HCT116 (cell line): ENCODE results near the gene CACNB1. TPM values are rescaled to one million over a fixed set of nuclear protein-coding genes. Genes with fewer than 3 reads are reported as not detected.

Experiments used
- ATAC-seq: fragments of 200-7000 bp; cut with Tn5 transposase; 2 replicates; pipeline ENCODE4 v1.9.1; 2020; ENCODE audit warnings: mild to moderate bottlenecking, moderate library complexity
- BruUV-seq: library from RNA; stranded (reverse); fragments of 400-500 nt; replicated peaks from 2 replicates; lab custom pipeline; 2021; lab: Mats Ljungman, UMichigan
- CTCF ChIA-PET: fragments of 300-600 bp; sonication (Branson Sonifier 250); formaldehyde crosslinking; loops from one replicate; lab custom pipeline; 2021; ENCODE audit warnings: antibody characterized with exemption; lab: Charles Lee
- POLR2A ChIA-PET: fragments of 300-600, 350-600 bp; sonication (Branson Sonifier 250); formaldehyde crosslinking; loops from one replicate; lab custom pipeline; 2021; ENCODE audit warnings: antibody characterized with exemption; lab: Charles Lee
- RAD21 ChIA-PET, 2 experiments: fragments of 300-600 bp; sonication (Branson Sonifier 250); formaldehyde crosslinking; loops; one replicate each; lab custom pipeline; 2023; ENCODE audit warnings: low total read pairs in 2 of 2; ENCODE audit not compliant: uncharacterized antibody in 2 of 2, unreplicated experiment in 2 of 2, low non-redundant PET in 1 of 2; lab: Charles Lee
- DNase-seq: peaks from one replicate; pipeline ENCODE4 v3.0.0-alpha.2; 2010; ENCODE audit warnings: low read depth, low spot score
- H2AFZ ChIP-seq: fragments of 200-600 bp; shearing (Covaris generic), sonication (generic); 2 replicates; pipeline ENCODE4 v1.6.1; 2017; ENCODE audit warnings: low read depth, mixed run types, mixed read lengths, antibody characterized with exemption, low read length; ENCODE audit not compliant: poor library complexity, severe bottlenecking
- H3K27ac ChIP-seq: 2 replicates; pipeline ENCODE4 v1.5.1; 2012; ENCODE audit warnings: low read depth, low read length
- H3K27me3 ChIP-seq: fragments of 200-600 bp; sonication (generic); 2 replicates; pipeline ENCODE4 v1.6.1; 2016; ENCODE audit warnings: mixed run types, low read length, mixed read lengths; ENCODE audit not compliant: insufficient read depth
- H3K36me3 ChIP-seq, 2 experiments: fragments of 200-500 bp in 1 of 2; fragments of 200-600 bp in 1 of 2; sonication (Bioruptor generic) in 1 of 2; sonication (generic) in 1 of 2; 2 replicates each; pipeline versions ENCODE4 v1.5.1 to v1.6.1; 2014 to 2016; ENCODE audit warnings: low read length in 2 of 2, inconsistent platforms in 1 of 2, mixed read lengths in 1 of 2, mixed run types in 1 of 2; ENCODE audit not compliant: insufficient read depth in 2 of 2, control insufficient read depth in 1 of 2
- H3K4me1 ChIP-seq, 2 experiments: fragments of 200-600 bp in 1 of 2; sonication (generic) in 1 of 2; 2 replicates each; pipeline versions ENCODE4 v1.5.1 to v1.6.1; 2012 to 2017; ENCODE audit warnings: low read length in 2 of 2, inconsistent platforms in 1 of 2, mild to moderate bottlenecking in 1 of 2, mixed read lengths in 1 of 2, mixed run types in 1 of 2, moderate library complexity in 1 of 2; ENCODE audit not compliant: insufficient read depth in 2 of 2, control insufficient read depth in 1 of 2
- H3K4me2 ChIP-seq: fragments of 200-600 bp; sonication (generic); 2 replicates; pipeline ENCODE4 v1.6.1; 2017; ENCODE audit warnings: mixed run types, low read length, mixed read lengths
- H3K4me3 ChIP-seq, 2 experiments: fragments of 200-600 bp in 1 of 2; sonication (generic) in 1 of 2; replicated peaks in 1 of 2; 2 replicates each; pipeline ENCODE4 v1.5.1; 2011 to 2016; ENCODE audit warnings: low read length in 2 of 2, control low read depth in 1 of 2, low read depth in 1 of 2, mild to moderate bottlenecking in 1 of 2, mixed read lengths in 1 of 2, mixed run types in 1 of 2
- H3K79me2 ChIP-seq: fragments of 200-600 bp; sonication (generic); 2 replicates; pipeline ENCODE4 v1.6.1; 2017; ENCODE audit warnings: mild to moderate bottlenecking, mixed run types, low read length, moderate library complexity, mixed read lengths; ENCODE audit not compliant: insufficient read depth
- H3K9ac ChIP-seq: fragments of 200-600 bp; sonication (generic); 2 replicates; pipeline ENCODE4 v1.6.1; 2016; ENCODE audit warnings: low read length, mixed read lengths
- H3K9me2 ChIP-seq: fragments of 200-600 bp; sonication (generic), shearing (Covaris generic); 2 replicates; pipeline ENCODE4 v1.6.1; 2017; ENCODE audit warnings: mixed run types, mild to moderate bottlenecking, moderate library complexity; ENCODE audit not compliant: insufficient read depth
- H3K9me3 ChIP-seq, 2 experiments: fragments of 200-500 bp in 1 of 2; fragments of 200-600 bp in 1 of 2; sonication (Bioruptor generic) in 1 of 2; sonication (generic) in 1 of 2; 2 replicates each; pipeline ENCODE4 v1.6.1; 2014 to 2017; ENCODE audit warnings: low read length in 2 of 2, mixed read lengths in 2 of 2, inconsistent platforms in 1 of 2, low read depth in 1 of 2, mild to moderate bottlenecking in 1 of 2, mixed run types in 1 of 2, moderate library complexity in 1 of 2; ENCODE audit not compliant: control insufficient read depth in 1 of 2, insufficient read depth in 1 of 2
- H4K20me1 ChIP-seq: fragments of 200-600 bp; sonication (generic), shearing (Covaris generic); 2 replicates; pipeline ENCODE4 v1.6.1; 2017; ENCODE audit warnings: mixed run types, mild to moderate bottlenecking, moderate library complexity; ENCODE audit not compliant: insufficient read depth
- CBX3 ChIP-seq: IDR thresholded peaks from 2 replicates; pipeline ENCODE4 v1.6.1; 2012; ENCODE audit warnings: low read depth
- CEBPB ChIP-seq: IDR thresholded peaks from 2 replicates; pipeline ENCODE4 v1.6.1; 2012; ENCODE audit warnings: low read depth
- EGR1 ChIP-seq: IDR thresholded peaks from 2 replicates; pipeline ENCODE4 v1.6.1; 2012; ENCODE audit warnings: low read depth
- ELF1 ChIP-seq: IDR thresholded peaks from 2 replicates; pipeline ENCODE4 v1.6.1; 2012; ENCODE audit warnings: low read depth, borderline replicate concordance
- EZH2 ChIP-seq: fragments of 200-600 bp; sonication (generic); IDR thresholded peaks from 2 replicates; pipeline ENCODE4 v1.6.1; 2017; ENCODE audit warnings: antibody characterized with exemption, mixed run types
- EZH2phosphoT487 ChIP-seq: fragments of 200-600 bp; IDR thresholded peaks from 2 replicates; pipeline ENCODE4 v1.6.1; 2018; ENCODE audit warnings: antibody characterized with exemption, borderline replicate concordance
- JUND ChIP-seq: IDR thresholded peaks from 2 replicates; pipeline ENCODE4 v1.6.1; 2012
- POLR2A ChIP-seq: IDR thresholded peaks from 2 replicates; pipeline ENCODE4 v1.7.0; 2011; ENCODE audit warnings: borderline replicate concordance; ENCODE audit not compliant: insufficient read depth, insufficient read length; ENCODE audit errors: extremely low read depth
- POLR2AphosphoS5 ChIP-seq: IDR thresholded peaks from 2 replicates; pipeline ENCODE4 v1.6.1; 2011; ENCODE audit warnings: mild to moderate bottlenecking, low read depth, low read length, moderate library complexity
- SIN3A ChIP-seq: IDR thresholded peaks from 2 replicates; pipeline ENCODE4 v1.6.1; 2012; ENCODE audit warnings: low read depth
- SP1 ChIP-seq: IDR thresholded peaks from 2 replicates; pipeline ENCODE4 v1.6.1; 2012; ENCODE audit warnings: low read depth
- TCF7L2 ChIP-seq: IDR thresholded peaks from 2 replicates; pipeline ENCODE4 v1.7.0; 2011; ENCODE audit warnings: borderline replicate concordance, inconsistent platforms; ENCODE audit not compliant: insufficient read depth, insufficient read length; ENCODE audit errors: extremely low read depth
- intact Hi-C: fragments of 100-400 bp; cut with micrococcal nuclease; formaldehyde crosslinking; loops from 2 replicates; pipeline ENCODE4 v1.10.0; 2022
- total RNA-seq: library from RNA; stranded (reverse); gene quantifications from one replicate; pipeline ENCODE4 v1.2.1, GENCODE V29; 2021; ENCODE audit not compliant: unreplicated experiment
- TF ChIP-seq, protein P1 (sequence below): IDR thresholded peaks from 2 replicates; pipeline ENCODE4 v1.6.1; 2012
- TF ChIP-seq, protein P2 (sequence below): IDR thresholded peaks from 2 replicates; pipeline ENCODE4 v1.6.1; 2012; ENCODE audit warnings: low read depth
- TF ChIP-seq, protein P3 (sequence below): IDR thresholded peaks from 2 replicates; pipeline ENCODE4 v1.6.1; 2011; ENCODE audit warnings: mild to moderate bottlenecking, low read length, moderate library complexity; ENCODE audit not compliant: insufficient replicate concordance; ENCODE audit errors: extremely low read depth

The CACNB1 gene
- total RNA-seq, 1 experiment from 2014 or later, result 13.0 TPM

DNA sequence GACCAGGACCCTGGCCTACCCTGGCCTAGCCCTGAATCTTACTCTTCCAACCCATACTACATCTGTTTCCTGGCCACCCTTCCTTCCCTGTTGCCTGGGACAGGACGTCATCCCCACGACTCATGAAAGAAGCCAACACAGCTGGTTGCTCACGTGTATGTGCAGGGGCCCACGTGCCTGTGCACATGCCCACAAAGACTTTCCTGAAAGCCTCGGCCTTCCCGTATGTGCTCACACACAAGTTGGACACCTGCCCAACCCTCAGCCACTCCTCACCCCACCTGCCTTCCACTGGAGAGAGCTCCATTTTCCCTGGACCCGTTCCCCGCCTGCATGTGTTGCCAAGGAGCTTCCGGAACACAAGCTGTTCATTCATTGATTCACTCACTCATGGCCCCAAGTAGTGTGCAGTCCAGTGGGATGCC is 53.0 kb downstream of the CACNB1 start (continued):
- TF ChIP-seq ELF1, result no peak
- no peak for TF ChIP-seq SIN3A
- no peak for TF ChIP-seq TCF7L2
- TF ChIP-seq, protein P1, sequence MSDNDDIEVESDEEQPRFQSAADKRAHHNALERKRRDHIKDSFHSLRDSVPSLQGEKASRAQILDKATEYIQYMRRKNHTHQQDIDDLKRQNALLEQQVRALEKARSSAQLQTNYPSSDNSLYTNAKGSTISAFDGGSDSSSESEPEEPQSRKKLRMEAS, result no peak
- TF ChIP-seq CBX3, result no peak

DNA sequence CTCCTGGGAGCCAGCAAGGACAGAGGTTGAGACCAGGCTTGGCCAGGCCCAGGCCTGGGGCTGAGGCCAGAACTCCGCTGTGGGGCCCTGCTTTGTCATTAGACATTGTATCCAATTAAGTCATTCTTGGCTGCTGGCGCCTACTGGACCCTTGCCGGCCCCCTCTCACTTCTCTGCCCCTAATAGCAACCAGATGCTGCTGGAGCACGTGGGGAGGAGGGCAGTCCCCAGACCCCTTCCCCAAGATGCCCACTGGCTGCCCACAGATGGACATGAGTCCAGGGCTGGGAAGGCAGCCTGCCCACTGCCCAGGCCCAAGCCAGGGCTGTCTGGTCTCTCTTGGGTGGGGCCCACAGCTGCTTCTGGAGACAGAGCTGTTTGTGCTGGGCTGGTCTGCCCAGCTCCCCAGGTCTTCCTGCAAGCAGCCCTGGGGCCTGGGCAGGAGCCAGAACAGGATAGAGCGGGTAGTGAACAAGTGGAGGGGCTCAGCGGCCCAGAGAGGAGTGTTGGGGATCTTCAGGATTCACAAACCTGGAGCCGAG is 53.8 kb downstream of the CACNB1 start:
- intact Hi-C loops, result no loop called here
- Histone ChIP-seq H3K4me3 (no peak overlapping the region), H3K4me1 (peaks cover 5 to 12% of the 10 kb centered on the region in 2 experiments; a peak in 3 of 4 replicates), H3K9me3 (no peaks in the 10 kb centered on the region), H3K9ac (no peak overlapping the region), H3K36me3 (no peaks in the 10 kb centered on the region), H2AFZ (no peak overlapping the region), H3K9me2 (no peaks in the 10 kb centered on the region), H3K27ac (no peak overlapping the region), H4K20me1 (no peaks in the 10 kb centered on the region), H3K27me3 (no peaks in the 10 kb centered on the region), H3K79me2 (no peaks in the 10 kb centered on the region), H3K4me2 (no peak overlapping the region)
- no peak for DNase-seq
- RAD21 ChIA-PET, result no interaction called here
- POLR2A ChIA-PET, result no interaction called here
- no peak for ATAC-seq
- no peak for TF ChIP-seq SP1
- TF ChIP-seq CEBPB, result no peak
- TF ChIP-seq, protein P2, sequence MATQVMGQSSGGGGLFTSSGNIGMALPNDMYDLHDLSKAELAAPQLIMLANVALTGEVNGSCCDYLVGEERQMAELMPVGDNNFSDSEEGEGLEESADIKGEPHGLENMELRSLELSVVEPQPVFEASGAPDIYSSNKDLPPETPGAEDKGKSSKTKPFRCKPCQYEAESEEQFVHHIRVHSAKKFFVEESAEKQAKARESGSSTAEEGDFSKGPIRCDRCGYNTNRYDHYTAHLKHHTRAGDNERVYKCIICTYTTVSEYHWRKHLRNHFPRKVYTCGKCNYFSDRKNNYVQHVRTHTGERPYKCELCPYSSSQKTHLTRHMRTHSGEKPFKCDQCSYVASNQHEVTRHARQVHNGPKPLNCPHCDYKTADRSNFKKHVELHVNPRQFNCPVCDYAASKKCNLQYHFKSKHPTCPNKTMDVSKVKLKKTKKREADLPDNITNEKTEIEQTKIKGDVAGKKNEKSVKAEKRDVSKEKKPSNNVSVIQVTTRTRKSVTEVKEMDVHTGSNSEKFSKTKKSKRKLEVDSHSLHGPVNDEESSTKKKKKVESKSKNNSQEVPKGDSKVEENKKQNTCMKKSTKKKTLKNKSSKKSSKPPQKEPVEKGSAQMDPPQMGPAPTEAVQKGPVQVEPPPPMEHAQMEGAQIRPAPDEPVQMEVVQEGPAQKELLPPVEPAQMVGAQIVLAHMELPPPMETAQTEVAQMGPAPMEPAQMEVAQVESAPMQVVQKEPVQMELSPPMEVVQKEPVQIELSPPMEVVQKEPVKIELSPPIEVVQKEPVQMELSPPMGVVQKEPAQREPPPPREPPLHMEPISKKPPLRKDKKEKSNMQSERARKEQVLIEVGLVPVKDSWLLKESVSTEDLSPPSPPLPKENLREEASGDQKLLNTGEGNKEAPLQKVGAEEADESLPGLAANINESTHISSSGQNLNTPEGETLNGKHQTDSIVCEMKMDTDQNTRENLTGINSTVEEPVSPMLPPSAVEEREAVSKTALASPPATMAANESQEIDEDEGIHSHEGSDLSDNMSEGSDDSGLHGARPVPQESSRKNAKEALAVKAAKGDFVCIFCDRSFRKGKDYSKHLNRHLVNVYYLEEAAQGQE, result no peak
- TF ChIP-seq, protein P3, sequence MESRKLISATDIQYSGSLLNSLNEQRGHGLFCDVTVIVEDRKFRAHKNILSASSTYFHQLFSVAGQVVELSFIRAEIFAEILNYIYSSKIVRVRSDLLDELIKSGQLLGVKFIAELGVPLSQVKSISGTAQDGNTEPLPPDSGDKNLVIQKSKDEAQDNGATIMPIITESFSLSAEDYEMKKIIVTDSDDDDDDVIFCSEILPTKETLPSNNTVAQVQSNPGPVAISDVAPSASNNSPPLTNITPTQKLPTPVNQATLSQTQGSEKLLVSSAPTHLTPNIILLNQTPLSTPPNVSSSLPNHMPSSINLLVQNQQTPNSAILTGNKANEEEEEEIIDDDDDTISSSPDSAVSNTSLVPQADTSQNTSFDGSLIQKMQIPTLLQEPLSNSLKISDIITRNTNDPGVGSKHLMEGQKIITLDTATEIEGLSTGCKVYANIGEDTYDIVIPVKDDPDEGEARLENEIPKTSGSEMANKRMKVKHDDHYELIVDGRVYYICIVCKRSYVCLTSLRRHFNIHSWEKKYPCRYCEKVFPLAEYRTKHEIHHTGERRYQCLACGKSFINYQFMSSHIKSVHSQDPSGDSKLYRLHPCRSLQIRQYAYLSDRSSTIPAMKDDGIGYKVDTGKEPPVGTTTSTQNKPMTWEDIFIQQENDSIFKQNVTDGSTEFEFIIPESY, result no peak
- TF ChIP-seq POLR2A, result no peak
- TF ChIP-seq EZH2phosphoT487, result no peak
- no peak for TF ChIP-seq POLR2AphosphoS5
- no peak for TF ChIP-seq CBX3
- no peak for TF ChIP-seq JUND
- TF ChIP-seq EGR1, result no peak
- TF ChIP-seq EZH2, result no peak
- BruUV-seq, result no TSS peak
- CTCF ChIA-PET, result interaction anchor here (1.6 kb wide), 2 partner anchors 9 to 160 kb away, joined by 4 to 7 read pairs; no protein-coding TSS in a partner anchor
